GM18867 (cell line): ENCODE results near the gene MKRN2OS.
"Not testable (repeated sequence)": the region's sequence is repeated elsewhere in the genome, so short reads cannot be mapped to it uniquely, and the experiment has no call there.

Experiments used
- ATAC-seq: cut with Tn5 transposase; IDR thresholded peaks from one replicate; pipeline ENCODE4 v1.9.1; 2021; ENCODE audit warnings: mild to moderate bottlenecking, moderate library complexity; ENCODE audit not compliant: unreplicated experiment

The MKRN2OS gene

DNA sequence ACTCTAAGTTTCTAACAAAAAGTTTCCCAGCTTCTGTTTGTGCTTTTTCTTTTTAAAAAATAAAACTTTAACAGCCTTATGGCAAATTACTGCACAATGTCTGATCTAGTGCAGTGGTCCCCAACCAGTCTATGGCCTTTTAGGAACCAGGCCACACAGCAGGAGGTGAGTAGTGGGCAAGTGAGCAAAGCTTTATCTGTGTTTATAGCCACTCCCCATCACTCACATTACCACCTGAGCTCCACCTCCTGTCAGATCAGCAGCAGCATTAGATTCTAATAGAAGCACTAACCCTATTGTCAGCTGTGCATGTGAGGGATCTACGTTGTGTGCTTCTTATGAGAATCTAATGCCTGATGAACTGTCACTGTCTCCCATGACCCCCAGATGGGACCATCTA lies 17.2 kb upstream of the MKRN2OS start:
- no peak for ATAC-seq

DNA sequence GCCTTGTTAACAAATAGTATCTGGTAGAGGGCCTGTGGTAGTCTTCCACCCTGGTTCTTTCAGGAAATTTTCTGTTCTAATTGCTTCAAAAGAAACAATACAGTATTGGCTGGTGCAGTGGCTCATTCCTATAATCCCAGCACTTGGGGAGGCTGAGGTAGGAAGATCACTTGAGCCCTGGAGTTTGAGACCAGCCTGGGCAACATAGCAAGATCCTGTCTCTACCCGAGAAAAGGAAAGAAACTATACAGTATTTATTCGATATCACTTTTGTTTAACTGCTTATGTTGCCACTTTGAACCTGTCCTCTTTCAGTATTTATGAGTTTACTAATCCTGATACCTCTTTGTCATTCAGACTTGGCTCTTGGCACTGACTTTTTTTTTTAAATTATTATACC lies 16.1 kb upstream of the MKRN2OS start:
- ATAC-seq = no peak

GRCh38 chr3:12560505-12561190 lies 15.3 kb upstream of the MKRN2OS start:
- peak; percentile 42 for ATAC-seq

DNA sequence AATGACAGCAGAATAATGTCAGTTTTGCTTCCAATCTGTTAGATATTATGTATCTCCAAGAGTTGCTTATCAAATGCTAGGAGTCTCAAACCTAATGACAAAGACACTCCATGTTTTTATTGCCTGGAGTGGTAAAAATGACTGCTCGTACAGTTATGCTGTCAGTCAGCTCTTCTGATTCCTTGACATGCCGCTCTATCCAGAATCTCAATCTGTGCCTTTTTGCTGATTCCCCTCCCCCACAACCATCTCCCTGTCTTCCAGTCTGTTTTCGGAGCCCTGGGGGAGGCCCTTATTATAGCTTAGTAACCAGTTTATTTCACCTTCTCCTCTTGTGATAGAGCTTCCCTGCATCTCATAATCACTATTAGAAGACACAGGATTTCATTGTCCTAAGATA lies 14.2 kb upstream of the MKRN2OS start:
- ATAC-seq = no peak

DNA sequence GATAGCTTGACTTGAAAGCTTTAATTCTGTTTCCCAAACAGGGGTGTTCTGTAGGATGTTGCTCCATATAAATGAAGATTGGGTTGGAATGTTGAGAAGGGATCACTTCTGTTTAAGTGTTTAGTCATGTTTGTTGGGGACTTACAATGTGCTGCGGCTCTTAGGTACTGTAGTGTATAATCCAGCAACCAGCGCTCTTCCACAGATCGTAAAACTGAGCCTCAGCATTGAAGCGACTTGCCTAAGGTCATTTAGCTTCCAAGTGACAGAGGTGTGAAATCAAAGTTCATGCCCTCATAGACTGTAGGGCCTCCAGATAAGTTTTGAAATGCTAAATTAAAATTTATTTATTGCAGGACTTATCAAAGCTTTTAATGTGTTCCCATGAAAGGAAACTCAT lies 13.4 kb upstream of the MKRN2OS start:
- ATAC-seq = no peak

DNA sequence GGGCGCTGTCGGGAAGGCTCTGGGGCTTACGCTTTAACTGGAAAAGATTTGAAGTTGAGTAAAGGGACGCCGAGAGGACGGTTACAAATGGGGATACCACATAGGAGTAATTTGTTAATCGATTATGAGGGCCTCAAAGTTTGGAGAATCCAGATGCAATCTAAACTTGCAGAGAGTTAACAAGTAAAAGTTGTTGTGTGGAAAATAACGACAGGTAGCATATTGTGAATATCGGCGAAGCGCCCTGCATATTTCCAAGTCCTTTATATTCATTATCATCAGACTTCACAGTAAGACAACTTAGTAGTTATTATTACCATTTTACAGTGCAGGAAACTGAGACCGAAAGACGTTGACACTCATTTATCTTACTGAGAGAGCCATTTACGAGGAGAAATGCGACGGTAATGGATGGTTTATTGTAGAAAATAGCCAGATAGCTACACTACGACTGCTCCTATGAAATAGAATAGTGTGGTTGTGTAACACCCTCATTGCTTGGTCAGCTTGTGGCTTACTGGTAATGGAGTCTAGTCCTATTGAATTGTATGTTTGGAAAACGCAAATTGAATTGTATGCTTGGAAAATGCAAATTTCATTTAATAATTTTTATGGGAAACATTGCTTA lies 12.3 kb upstream of the MKRN2OS start:
- ATAC-seq = no peak

DNA sequence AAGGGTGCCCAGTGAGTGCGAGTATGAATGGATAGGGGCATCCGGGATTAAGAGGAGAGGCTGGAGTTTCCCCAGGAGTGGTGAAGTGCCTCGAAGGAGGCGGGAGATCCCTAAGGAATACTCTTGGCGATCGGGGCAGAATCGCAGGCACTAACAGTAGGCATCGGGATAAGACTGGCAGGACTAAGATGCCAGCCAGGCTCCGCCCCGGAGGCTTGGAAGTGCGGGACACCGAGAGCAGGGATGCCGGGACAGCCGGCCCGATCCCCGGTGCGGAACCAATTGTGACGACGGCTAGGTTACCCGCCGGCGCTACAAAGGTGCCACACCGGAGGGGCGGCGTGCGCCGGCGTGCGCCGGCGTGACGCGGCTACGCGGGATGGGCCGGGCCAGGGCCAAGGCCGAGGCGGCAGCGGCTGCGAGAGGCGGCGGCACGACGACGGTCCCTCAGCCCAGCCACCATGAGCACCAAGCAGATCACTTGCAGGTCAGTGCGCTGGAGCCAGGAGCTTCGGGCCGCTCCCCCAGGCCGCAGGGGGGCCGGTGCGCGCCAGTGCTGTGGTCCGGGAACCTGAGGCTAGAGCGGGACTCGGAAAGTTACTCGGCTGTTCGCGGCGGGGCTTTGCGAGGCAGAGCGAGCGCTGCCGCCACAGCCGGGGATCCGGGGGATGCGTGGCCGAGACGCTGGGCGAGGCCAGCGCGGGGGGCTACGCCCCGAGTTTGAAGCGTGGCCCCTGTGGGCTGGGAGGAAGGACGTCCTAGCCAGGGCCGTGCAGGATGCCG lies 11.6 kb upstream of the MKRN2OS start, which contains the start of gene MKRN2:
MKRN2 (plus strand) TSS at position 398 of the 783 bp plus-strand sequence; CDS start at position 462, 64 bp downstream.
- ATAC-seq = peak; percentile 84

- ATAC-seq = no peak
These were observed 11.0 kb upstream of the MKRN2OS start for GRCh38 chr3:12556314-12556689.

GRCh38 chr3:12553921-12554391 lies 8.7 kb upstream of the MKRN2OS start:
- no peak for ATAC-seq

GRCh38 chr3:12549971-12550760 lies 4.9 kb upstream of the MKRN2OS start:
- ATAC-seq = no peak

GRCh38 chr3:12544652-12545472 lies 437 bp downstream of the MKRN2OS start:
- ATAC-seq = no peak

DNA sequence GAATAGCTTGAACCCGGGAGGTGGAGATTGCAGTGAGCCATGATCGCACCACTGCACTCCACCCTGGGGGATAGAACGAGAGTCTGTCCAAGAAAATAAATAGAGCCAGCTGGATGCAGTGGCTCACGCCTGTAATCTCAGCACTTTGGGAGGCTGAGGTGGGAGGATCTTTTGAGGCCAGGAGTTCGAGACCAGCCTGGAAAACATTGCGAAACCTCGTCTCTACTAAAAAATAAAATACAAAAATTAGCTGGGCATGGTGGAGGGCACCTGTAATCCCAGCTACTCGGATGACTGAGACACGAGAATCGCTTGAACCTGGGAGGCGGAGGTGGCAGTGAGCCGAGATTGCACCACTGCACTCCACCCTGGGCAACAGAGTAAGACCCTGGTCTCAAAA lies 1.8 kb downstream of the MKRN2OS start:
- ATAC-seq = not testable (repeated sequence)

GRCh38 chr3:12541625-12542024 lies 3.7 kb downstream of the MKRN2OS start:
- ATAC-seq = no peak

DNA sequence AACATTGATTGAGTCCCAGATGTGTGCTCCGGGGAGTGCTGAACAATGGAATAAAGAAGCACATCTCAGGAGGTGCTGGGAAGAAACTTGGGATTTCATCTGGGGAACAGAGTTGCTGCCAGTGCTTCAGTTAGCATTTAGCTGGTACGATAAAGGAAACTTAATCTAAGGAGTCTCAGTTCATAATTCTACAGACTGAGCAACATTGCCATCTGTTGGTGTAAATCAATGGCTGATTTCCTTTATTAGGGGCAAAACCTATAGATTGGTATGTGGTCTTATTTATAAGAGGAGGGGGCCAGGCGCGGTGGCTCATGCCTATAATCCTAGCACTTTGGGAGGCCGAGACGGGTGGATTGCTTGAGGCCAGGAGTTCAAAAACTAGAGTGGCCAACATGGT lies 8.9 kb downstream of the MKRN2OS start:
- no peak for ATAC-seq

GRCh38 chr3:12532182-12532581 lies 13.1 kb downstream of the MKRN2OS start:
- no peak for ATAC-seq

DNA sequence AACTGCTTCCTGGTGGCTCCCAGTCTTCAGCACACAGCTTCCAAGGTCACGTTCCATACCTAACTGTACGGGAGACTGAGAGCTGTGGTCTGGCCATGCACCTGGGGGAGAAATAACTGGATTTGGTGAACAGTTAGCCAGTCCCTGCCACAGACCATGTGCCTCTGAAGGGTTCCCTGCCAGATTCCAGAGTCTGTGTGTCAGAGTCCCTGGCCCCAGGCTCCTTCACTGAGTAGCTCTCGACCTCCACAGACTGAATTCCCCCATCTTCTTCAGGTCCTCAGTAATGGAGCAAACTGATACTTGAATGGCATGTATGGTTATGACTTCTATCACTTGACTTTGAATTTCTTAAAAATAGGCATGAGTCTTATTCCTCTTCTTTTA lies 17.5 kb downstream of the MKRN2OS start:
- no peak for ATAC-seq

DNA sequence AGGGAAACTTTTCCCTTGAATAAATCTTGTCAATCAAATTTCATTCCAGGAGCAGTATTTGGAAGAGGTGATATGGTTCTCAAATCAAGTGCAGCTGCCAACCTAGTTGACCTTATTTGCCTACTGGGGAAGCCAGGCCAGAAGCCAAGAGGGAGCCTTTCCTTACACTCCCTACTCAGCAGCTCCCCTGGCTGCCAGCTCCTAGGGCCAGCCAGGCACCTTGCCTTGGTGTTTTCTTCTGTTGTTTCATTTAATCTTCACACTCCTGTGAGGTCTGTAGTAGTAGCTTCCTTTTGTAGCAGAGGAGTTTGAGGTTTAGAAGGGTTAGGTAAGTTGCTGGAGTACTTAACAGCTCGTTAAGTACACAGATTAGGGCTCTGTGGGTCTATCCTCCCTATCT lies 22.6 kb downstream of the MKRN2OS start:
- no peak for ATAC-seq

- no peak for ATAC-seq
These were observed 24.3 kb downstream of the MKRN2OS start for GRCh38 chr3:12521010-12521409.

GRCh38 chr3:12518261-12519028 lies 26.9 kb downstream of the MKRN2OS start:
- ATAC-seq = no peak
